HepG2 (cell line): ENCODE measurements around the gene STK11. TPM values are rescaled to one million over a fixed set of nuclear protein-coding genes. Genes with fewer than 3 reads are reported as not detected.

Experiments
- ATAC-seq: fragments of 200-7000 bp; cut with Tn5 transposase; 3 replicates; pipeline ENCODE4 v1.9.1; 2020; ENCODE audit warnings: mild to moderate bottlenecking, moderate library complexity
- BruUV-seq: library from RNA; stranded (reverse); fragments of 400-500 nt; replicated peaks from 2 replicates; lab custom pipeline; 2021; lab: Mats Ljungman, UMichigan
- CTCF ChIA-PET: fragments of 300-600 bp; formaldehyde crosslinking; extraction: SDS; loops from one replicate; lab custom pipeline; 2021; ENCODE audit warnings: low total read pairs, inconsistent platforms, low intra/inter-chr PET ratio; lab: Yijun Ruan, JAX
- POLR2A ChIA-PET: fragments of 350-600 bp; sonication (Branson Sonifier 250); formaldehyde crosslinking; loops from one replicate; lab custom pipeline; 2020; ENCODE audit warnings: antibody characterized with exemption, inconsistent platforms; lab: Yijun Ruan, JAX
- DNase-seq: peaks from one replicate; pipeline ENCODE4 v3.0.0-alpha.2; 2015; ENCODE audit warnings: low spot score
- FAIRE-seq: peaks from 3 replicates; lab custom pipeline; 2011; peaks lifted over from hg19 to GRCh38; lab: Jason Lieb, UNC
- H2AFZ ChIP-seq: one replicate; pipeline ENCODE4 v1.6.1; 2011; ENCODE audit warnings: low read length, inconsistent platforms
- H3K27ac ChIP-seq: fragments of 300-600 bp; 3 replicates; pipeline ENCODE4 v1.8.0; 2011; ENCODE audit warnings: mixed run types, mild to moderate bottlenecking, mixed read lengths, low read length, inconsistent platforms; ENCODE audit not compliant: insufficient read depth; ENCODE audit errors: extremely low read length
- H3K27me3 ChIP-seq, 2 experiments: fragments of 200-600 bp in 1 of 2; 2 replicates in 1 of 2; 3 replicates in 1 of 2; pipeline versions ENCODE4 v1.6.0 to v1.8.0; 2011; ENCODE audit warnings: low read length in 2 of 2, mild to moderate bottlenecking in 2 of 2, moderate library complexity in 2 of 2, inconsistent platforms in 1 of 2; ENCODE audit not compliant: insufficient read depth in 2 of 2, control insufficient read depth in 1 of 2
- H3K36me3 ChIP-seq, 2 experiments: fragments of 200-600 bp in 1 of 2; replicated peaks in 1 of 2; 2 replicates in 1 of 2; 3 replicates in 1 of 2; pipeline versions ENCODE4 v1.5.1 to v1.8.0; 2011; ENCODE audit warnings: low read length in 2 of 2, inconsistent platforms in 1 of 2; ENCODE audit not compliant: insufficient read depth in 2 of 2, control insufficient read depth in 1 of 2
- H3K4me1 ChIP-seq: 2 replicates; pipeline ENCODE4 v1.5.1; 2012; ENCODE audit warnings: low read length, inconsistent platforms; ENCODE audit not compliant: insufficient read depth
- H3K4me2 ChIP-seq: 2 replicates; pipeline ENCODE4 v1.6.0; 2011; ENCODE audit warnings: low read depth, low read length, inconsistent platforms
- H3K4me3 ChIP-seq, 3 experiments: fragments of 200-600 bp in 1 of 3; sonication (generic), shearing (Covaris generic) in 1 of 3; replicated peaks in 1 of 3; 2 replicates each; pipeline ENCODE4 v1.5.1; 2011 to 2016; ENCODE audit warnings: low read length in 3 of 3, inconsistent platforms in 2 of 3, low read depth in 2 of 3, mild to moderate bottlenecking in 2 of 3, control low read depth in 1 of 3, mixed read lengths in 1 of 3; ENCODE audit not compliant: insufficient read depth in 1 of 3
- H3K79me2 ChIP-seq: one replicate; pipeline ENCODE4 v1.6.1; 2011; ENCODE audit warnings: low read length, inconsistent platforms; ENCODE audit not compliant: insufficient read depth
- H3K9ac ChIP-seq: 2 replicates; pipeline ENCODE4 v1.6.0; 2011; ENCODE audit warnings: mild to moderate bottlenecking, low read depth, low read length, inconsistent platforms; ENCODE audit not compliant: insufficient read depth
- H3K9me3 ChIP-seq: 2 replicates; pipeline ENCODE4 v1.5.1; 2012; ENCODE audit warnings: mild to moderate bottlenecking, low read length
- H4K20me1 ChIP-seq: 2 replicates; pipeline ENCODE4 v1.6.0; 2011; ENCODE audit warnings: inconsistent platforms, mild to moderate bottlenecking, low read length, moderate library complexity; ENCODE audit not compliant: insufficient read depth
- ATAD3A ChIP-seq: sonication (generic); formaldehyde crosslinking; IDR thresholded peaks from 2 replicates; pipeline ENCODE4 v1.4.0; 2020; ENCODE audit warnings: missing genetic modification reagents
- BCL6 ChIP-seq: IDR thresholded peaks from 2 replicates; pipeline ENCODE4 v1.6.1; 2016; ENCODE audit warnings: missing genetic modification reagents, missing compliant biosample characterization
- CC2D1A ChIP-seq: sonication (generic); formaldehyde crosslinking; IDR thresholded peaks from 2 replicates; pipeline ENCODE4 v1.8.1; 2023; ENCODE audit warnings: mild to moderate bottlenecking, missing genetic modification reagents
- DMAP1 ChIP-seq: IDR thresholded peaks from 2 replicates; pipeline ENCODE4 v1.6.1; 2016
- DNMT1 ChIP-seq: sonication (generic); formaldehyde crosslinking; IDR thresholded peaks from 2 replicates; pipeline ENCODE4 v1.5.1; 2020; ENCODE audit warnings: mild to moderate bottlenecking, missing genetic modification reagents
- EP300 ChIP-seq, 3 experiments: sonication (generic) in 1 of 3; formaldehyde crosslinking in 1 of 3; IDR thresholded peaks; 2 replicates each; pipeline versions ENCODE4 v1.5.1 to v1.6.1; 2011 to 2020; ENCODE audit warnings: low read depth in 2 of 3, low read length in 2 of 3, borderline replicate concordance in 1 of 3, improper control_type of control experiment in 1 of 3, mild to moderate bottlenecking in 1 of 3, missing genetic modification reagents in 1 of 3, moderate library complexity in 1 of 3
- KDM2A ChIP-seq: sonication (generic); formaldehyde crosslinking; IDR thresholded peaks from 2 replicates; pipeline ENCODE4 v1.4.0; 2020; ENCODE audit warnings: low read depth, missing genetic modification reagents, borderline replicate concordance
- KDM5B ChIP-seq: sonication (generic); formaldehyde crosslinking; IDR thresholded peaks from 2 replicates; pipeline ENCODE4 v1.4.0; 2020; ENCODE audit warnings: missing genetic modification reagents, mild to moderate bottlenecking, borderline replicate concordance
- SOX5 ChIP-seq: IDR thresholded peaks from 2 replicates; pipeline ENCODE4 v1.6.1; 2016; ENCODE audit warnings: borderline replicate concordance
- STAG1 ChIP-seq: sonication (generic); formaldehyde crosslinking; IDR thresholded peaks from 2 replicates; pipeline ENCODE4 v1.4.0; 2020; ENCODE audit warnings: missing genetic modification reagents
- TAF1 ChIP-seq: sonication (generic); formaldehyde crosslinking; IDR thresholded peaks from 2 replicates; pipeline ENCODE4 v1.4.0; 2020; ENCODE audit warnings: missing genetic modification reagents
- TEAD3 ChIP-seq: optimal IDR thresholded peaks from 2 replicates; pipeline ENCODE3; 2016; ENCODE audit warnings: borderline replicate concordance
- ZBTB21 ChIP-seq: sonication (generic); formaldehyde crosslinking; IDR thresholded peaks from 2 replicates; pipeline ENCODE4 v1.4.0; 2020; ENCODE audit warnings: missing genetic modification reagents
- ZBTB7B ChIP-seq: sonication (generic); formaldehyde crosslinking; IDR thresholded peaks from 2 replicates; pipeline ENCODE4 v1.4.0; 2020; ENCODE audit warnings: missing genetic modification reagents
- ZMYM3 ChIP-seq: sonication (generic); formaldehyde crosslinking; IDR thresholded peaks from 2 replicates; pipeline ENCODE4 v1.5.1; 2020; ENCODE audit warnings: mild to moderate bottlenecking, missing genetic modification reagents
- ZNF501 ChIP-seq: sonication (generic); formaldehyde crosslinking; IDR thresholded peaks from 2 replicates; pipeline ENCODE4 v1.5.1; 2020; ENCODE audit warnings: mild to moderate bottlenecking, moderate library complexity, missing genetic modification reagents
- WGBS: methylation state at CpG from one replicate; pipeline ENCODE4 v1.1.6; 2017; ENCODE audit warnings: low lambda C conversion rate; 5-methylcytosine and 5-hydroxymethylcytosine counted together
- in situ Hi-C: cut with HindIII; loops from 2 replicates; pipeline ENCODE4 v1.10.0; 2017; ENCODE audit warnings: low pct_unique_long_range_greater_than_20kb; ENCODE audit not compliant: extremely low pct_ligation_motif_present
- intact Hi-C: fragments of 100-400 bp; cut with micrococcal nuclease; formaldehyde crosslinking; loops from one replicate; pipeline ENCODE4 v1.10.0; 2022; ENCODE audit not compliant: unreplicated experiment
- polyA plus RNA-seq, 8 experiments: library from polyadenylated mRNA; depleted of rRNA in 3 of 8; stranded (reverse) in 7 of 8; unstranded in 1 of 8; fragments of >200 nt; fragmentation: Illumina TruSeq in 4 of 8; extraction: Trizol in 4 of 8; gene quantifications; 2 replicates each; pipeline versions ENCODE4 v1.2.1 to v1.2.3, GENCODE V29; 2011 to 2016; ENCODE audit warnings: low read depth in 4 of 8, missing spikeins in 1 of 8, mixed read lengths in 1 of 8; ENCODE audit not compliant: insufficient read depth in 1 of 8
- total RNA-seq, 5 experiments: library from RNA; depleted of rRNA; stranded (reverse); fragments of >200 nt; fragmentation: Illumina TruSeq; extraction: Trizol; gene quantifications; 2 replicates each; pipeline ENCODE4 v1.2.3, GENCODE V29; 2016; ENCODE audit warnings: low read depth in 1 of 5
- TF ChIP-seq, protein P1 (sequence below): sonication (generic); formaldehyde crosslinking; IDR thresholded peaks from 2 replicates; pipeline ENCODE4 v1.4.0; 2020; ENCODE audit warnings: missing genetic modification reagents
- TF ChIP-seq, protein P2 (sequence below): sonication (generic); formaldehyde crosslinking; IDR thresholded peaks from 2 replicates; pipeline ENCODE4 v1.4.0; 2020; ENCODE audit warnings: mild to moderate bottlenecking, missing genetic modification reagents
- TF ChIP-seq, protein P3 (sequence below): sonication (generic); formaldehyde crosslinking; IDR thresholded peaks from 2 replicates; pipeline ENCODE4 v1.5.0; 2020; ENCODE audit warnings: mild to moderate bottlenecking, low read depth, missing genetic modification reagents, borderline replicate concordance
- TF ChIP-seq, protein P4 (sequence below): IDR thresholded peaks from 2 replicates; pipeline ENCODE4 v1.6.1; 2016

STK11 gene
- total and polyA plus RNA-seq, 2 of the 13 experiments (the other 11 are each of a cell fraction or from before 2014, with no cell fraction given) = 27.5 to 43.6 TPM

DNA sequence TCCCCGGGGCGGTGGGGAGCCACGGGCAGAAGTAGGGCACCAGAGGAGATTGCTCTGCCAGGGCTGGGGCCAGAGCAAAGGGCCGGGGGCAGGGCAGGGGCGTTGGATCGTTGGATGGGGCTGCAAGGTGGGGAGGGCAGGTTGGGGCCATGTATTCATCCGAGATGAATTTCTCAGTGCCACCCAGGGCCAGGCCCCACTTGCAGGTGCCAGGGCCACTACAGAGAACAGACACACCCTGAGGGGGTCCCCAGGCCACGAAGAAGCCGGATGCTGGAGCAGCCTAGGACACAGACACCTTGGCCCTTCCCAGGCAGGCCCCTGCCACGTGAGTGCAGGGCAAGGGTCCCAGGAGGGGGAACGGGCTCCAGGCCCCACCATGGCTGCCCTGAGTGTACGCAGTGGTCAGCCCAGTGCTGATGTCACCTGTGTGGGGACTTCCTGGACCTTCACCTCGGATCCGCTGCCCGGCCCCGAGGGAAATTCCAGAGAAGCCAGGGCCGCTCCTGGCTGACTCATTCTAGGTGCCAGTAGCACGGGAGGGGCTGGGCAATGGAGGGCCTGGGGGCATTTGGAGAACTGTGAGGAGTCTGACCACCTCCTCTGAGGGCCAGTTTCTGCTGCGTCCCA, 21.9 kb upstream of the STK11 start:
- Histone ChIP-seq H3K36me3 (no peaks in the 10 kb centered on the region), H3K27ac (peak overlapping the region; percentile 43), H3K4me1 (peaks cover 42% of the 10 kb centered on the region), H3K9ac (peak overlapping the region; percentile 64), H3K4me3 (peak overlapping the region in 1 of 3 experiments; percentile 27; a peak in 1 of 6 replicates), H4K20me1 (no peaks in the 10 kb centered on the region), H3K4me2 (peak overlapping the region; percentile 53), H2AFZ (no peak overlapping the region), H3K9me3 (no peaks in the 10 kb centered on the region), H3K27me3 (no peaks in the 10 kb centered on the region), H3K79me2 (no peaks in the 10 kb centered on the region)
- BruUV-seq = no TSS peak
- DNase-seq = peak; percentile 77
- 51% methylated on average over 9 of the region's 19 CpGs for WGBS
- POLR2A ChIA-PET = no interaction called here
- intact Hi-C loops = no loop called here
- in situ Hi-C loops = no loop called here
- no peak for FAIRE-seq
- ATAC-seq = peak; percentile 92
- CTCF ChIA-PET = no interaction called here
- TF ChIP-seq ZNF501 (CRISPR knock-in tag) = peak; percentile 54; the same call in 1 of the 2 replicates
- no peak for TF ChIP-seq STAG1 (CRISPR knock-in tag)
- peak; percentile 48; the same call in 1 of the 2 replicates for TF ChIP-seq KDM5B
- peak in 1 of 2 experiments; percentile 21; a peak in 1 of 4 replicates for TF ChIP-seq EP300 (IDR thresholded peaks at IDR 0.05; ENCODE audit: low read depth in 2 of 2, low read length in 2 of 2)
- TF ChIP-seq EP300 (CRISPR knock-in tag; IDR thresholded peaks at IDR 0.05; ENCODE audit: borderline replicate concordance) = no peak
- peak; percentile 44; the same call in 1 of the 2 replicates for TF ChIP-seq DMAP1
- peak; percentile 59; the same call in 1 of the 2 replicates for TF ChIP-seq KDM2A (CRISPR knock-in tag)
- TF ChIP-seq DNMT1 = peak; percentile 63; the same call in 1 of the 2 replicates
- TF ChIP-seq ZBTB21 (CRISPR knock-in tag) = 0 out of 2 replicates have a peak, but pooled peaks have one; percentile 52
- TF ChIP-seq, protein P1, sequence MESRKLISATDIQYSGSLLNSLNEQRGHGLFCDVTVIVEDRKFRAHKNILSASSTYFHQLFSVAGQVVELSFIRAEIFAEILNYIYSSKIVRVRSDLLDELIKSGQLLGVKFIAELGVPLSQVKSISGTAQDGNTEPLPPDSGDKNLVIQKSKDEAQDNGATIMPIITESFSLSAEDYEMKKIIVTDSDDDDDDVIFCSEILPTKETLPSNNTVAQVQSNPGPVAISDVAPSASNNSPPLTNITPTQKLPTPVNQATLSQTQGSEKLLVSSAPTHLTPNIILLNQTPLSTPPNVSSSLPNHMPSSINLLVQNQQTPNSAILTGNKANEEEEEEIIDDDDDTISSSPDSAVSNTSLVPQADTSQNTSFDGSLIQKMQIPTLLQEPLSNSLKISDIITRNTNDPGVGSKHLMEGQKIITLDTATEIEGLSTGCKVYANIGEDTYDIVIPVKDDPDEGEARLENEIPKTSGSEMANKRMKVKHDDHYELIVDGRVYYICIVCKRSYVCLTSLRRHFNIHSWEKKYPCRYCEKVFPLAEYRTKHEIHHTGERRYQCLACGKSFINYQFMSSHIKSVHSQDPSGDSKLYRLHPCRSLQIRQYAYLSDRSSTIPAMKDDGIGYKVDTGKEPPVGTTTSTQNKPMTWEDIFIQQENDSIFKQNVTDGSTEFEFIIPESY (CRISPR knock-in tag) = peak; percentile 27; the same call in 1 of the 2 replicates
- TF ChIP-seq ZBTB7B (CRISPR knock-in tag) = peak; percentile 70; the same call in 1 of the 2 replicates
- peak; percentile 44; the same call in 1 of the 2 replicates for TF ChIP-seq TAF1 (CRISPR knock-in tag)
- no peak for TF ChIP-seq CC2D1A
- no peak for TF ChIP-seq ATAD3A (CRISPR knock-in tag)
- TF ChIP-seq, protein P2, sequence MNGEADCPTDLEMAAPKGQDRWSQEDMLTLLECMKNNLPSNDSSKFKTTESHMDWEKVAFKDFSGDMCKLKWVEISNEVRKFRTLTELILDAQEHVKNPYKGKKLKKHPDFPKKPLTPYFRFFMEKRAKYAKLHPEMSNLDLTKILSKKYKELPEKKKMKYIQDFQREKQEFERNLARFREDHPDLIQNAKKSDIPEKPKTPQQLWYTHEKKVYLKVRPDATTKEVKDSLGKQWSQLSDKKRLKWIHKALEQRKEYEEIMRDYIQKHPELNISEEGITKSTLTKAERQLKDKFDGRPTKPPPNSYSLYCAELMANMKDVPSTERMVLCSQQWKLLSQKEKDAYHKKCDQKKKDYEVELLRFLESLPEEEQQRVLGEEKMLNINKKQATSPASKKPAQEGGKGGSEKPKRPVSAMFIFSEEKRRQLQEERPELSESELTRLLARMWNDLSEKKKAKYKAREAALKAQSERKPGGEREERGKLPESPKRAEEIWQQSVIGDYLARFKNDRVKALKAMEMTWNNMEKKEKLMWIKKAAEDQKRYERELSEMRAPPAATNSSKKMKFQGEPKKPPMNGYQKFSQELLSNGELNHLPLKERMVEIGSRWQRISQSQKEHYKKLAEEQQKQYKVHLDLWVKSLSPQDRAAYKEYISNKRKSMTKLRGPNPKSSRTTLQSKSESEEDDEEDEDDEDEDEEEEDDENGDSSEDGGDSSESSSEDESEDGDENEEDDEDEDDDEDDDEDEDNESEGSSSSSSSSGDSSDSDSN (CRISPR knock-in tag) = peak; percentile 65
- TF ChIP-seq ZMYM3 (CRISPR knock-in tag) = peak; percentile 63; the same call in 1 of the 2 replicates
- TF ChIP-seq SOX5 (CRISPR knock-in tag) = peak; percentile 38; the same call in 1 of the 2 replicates
- TF ChIP-seq, protein P3, sequence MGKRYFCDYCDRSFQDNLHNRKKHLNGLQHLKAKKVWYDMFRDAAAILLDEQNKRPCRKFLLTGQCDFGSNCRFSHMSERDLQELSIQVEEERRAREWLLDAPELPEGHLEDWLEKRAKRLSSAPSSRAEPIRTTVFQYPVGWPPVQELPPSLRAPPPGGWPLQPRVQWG (CRISPR knock-in tag) = no peak
- peak; percentile 94 for TF ChIP-seq TEAD3 (CRISPR knock-in tag)
- TF ChIP-seq, protein P4, sequence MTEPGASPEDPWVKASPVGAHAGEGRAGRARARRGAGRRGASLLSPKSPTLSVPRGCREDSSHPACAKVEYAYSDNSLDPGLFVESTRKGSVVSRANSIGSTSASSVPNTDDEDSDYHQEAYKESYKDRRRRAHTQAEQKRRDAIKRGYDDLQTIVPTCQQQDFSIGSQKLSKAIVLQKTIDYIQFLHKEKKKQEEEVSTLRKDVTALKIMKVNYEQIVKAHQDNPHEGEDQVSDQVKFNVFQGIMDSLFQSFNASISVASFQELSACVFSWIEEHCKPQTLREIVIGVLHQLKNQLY = peak; percentile 86
- TF ChIP-seq BCL6 (CRISPR knock-in tag) = peak; percentile 41; the same call in 1 of the 2 replicates
